ENCODE results near the gene SCRG1.

The SCRG1 gene

DNA sequence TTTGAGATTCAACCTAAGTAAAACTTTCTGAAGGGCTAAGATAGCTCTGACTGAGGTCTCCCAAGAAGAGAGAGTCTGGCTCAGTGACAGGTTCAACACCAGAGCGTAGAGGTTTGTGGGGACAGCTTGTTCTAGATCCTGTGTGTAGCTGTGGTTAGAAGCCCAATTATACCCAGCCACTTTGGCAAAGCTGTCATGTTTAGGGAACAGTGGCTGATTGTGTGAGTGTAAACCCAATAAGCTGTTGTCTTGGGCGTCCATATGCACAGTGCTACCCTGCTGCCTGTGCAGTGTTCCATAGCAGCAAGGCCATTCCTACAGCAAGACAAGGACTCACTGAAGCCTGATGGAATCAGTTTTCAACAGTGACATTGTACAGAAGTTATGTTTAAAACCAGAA, 11.2 kb upstream of the SCRG1 start:
- FAIRE-seq = no peak

DNA sequence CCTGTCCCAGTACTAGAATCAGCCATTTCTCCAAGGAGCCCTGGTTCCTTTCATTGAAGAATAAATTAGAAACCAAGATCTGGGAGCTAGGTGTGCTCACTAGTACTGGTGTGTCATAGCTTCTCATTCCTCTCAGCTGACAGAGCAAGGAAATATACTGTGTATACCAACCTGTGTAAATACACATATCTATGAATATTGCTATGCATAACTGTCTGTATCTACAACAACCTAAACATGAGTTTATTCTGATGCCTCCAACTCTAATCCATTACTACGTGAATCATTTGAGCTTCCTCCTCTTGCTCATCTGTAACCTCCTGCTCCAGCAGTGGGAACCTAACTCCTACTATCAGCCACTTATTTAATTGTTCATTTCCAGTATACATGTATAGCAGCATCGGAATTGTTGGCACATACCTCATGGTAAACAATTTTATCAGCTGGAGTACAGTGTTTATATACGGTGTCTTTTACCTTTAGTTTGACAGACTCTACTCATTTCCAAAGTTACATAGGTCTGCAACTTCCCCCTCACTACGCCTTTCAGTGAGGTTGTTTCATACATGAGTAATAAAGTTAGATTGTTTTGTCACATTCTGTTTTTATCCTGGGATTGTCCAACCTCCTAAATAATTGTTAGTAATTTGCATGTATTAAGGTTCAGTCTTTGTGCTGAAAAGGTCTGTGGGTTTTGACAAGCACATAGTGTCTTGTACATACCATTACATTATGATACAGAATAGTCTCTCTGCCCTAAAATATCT, 7.1 kb upstream of the SCRG1 start:
- FAIRE-seq = no peak

GRCh38 chr4:173404296-173404865, 5.5 kb upstream of the SCRG1 start:
- FAIRE-seq = no peak

DNA sequence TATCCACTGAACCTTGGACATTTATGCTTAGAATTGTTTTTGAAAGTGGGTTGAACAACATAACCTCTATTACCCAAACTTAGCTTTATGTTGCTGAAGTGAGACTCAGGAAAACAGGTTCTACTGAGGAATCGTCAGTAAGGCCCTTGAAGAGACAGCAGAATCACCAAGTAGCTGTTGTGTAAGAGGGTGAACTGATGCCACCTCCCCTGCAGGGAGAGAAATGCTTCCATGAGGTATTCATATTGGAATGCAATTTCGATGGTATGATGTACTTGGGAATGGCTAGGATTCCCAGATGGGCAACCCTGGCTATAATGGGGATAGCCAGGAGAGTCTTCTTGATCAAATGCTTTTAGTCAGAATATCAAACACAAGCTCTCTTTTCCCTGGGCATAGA, 4.1 kb upstream of the SCRG1 start:
- FAIRE-seq = no peak

DNA sequence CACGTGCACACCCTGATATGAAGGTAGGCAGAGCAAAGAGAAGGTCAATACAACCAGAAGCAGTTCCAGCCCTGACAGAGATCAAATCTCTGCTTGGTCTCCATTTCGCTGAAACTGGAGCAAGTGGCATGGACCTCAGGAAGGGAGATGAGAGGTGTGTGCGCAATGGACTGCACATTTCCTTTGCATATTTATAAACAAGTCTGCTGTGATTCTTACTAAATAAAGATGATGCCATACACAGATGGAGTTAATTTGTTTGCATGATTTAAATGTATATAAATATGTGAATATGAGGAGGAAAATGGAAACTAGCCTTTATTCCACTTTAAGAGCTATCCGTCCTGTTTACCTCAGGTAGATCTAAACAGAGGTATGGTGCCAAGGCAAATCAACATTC, 2.1 kb upstream of the SCRG1 start:
- FAIRE-seq = no peak

- no peak for FAIRE-seq
Observed at GRCh38 chr4:173398220-173398619, 696 bp downstream of the SCRG1 start.

DNA sequence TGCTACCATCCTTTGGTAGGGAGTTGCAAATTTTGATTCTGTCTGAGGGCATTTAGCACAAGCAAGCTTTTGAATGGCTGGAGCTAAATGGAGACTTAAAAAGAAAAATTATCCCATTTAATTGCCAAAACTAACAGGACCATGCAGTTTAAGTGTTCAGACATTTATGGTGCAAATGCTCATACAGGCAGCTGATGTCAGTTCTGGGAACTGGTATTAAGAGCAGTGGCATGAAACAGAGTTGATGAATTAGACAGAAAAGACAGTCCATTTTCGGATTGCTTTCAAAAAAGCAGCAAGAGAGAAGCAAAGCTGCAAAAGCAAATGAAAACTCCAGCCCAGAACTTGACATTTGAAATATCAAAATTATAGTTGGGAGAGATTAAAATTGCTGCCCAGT, 1.3 kb downstream of the SCRG1 start:
- no peak for FAIRE-seq

DNA sequence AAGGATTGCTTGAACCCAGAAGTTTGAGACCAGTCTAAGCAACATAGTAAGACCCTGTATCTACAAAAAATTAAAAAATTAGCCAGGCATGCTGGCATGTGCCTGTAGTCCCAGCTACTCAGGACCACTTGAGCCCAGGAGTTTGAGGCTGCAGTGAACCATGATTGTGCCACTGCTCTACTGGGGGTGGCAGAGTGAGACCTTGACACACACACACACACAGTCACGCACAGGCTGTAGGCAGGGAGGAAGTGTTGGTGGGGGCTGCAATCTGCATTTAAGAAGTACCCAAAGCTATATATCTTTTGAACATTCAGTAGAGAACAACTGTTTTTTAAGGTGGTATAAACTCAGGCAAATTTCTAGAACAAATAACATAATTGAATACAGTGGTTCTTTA, 7.2 kb downstream of the SCRG1 start:
- no peak for FAIRE-seq

DNA sequence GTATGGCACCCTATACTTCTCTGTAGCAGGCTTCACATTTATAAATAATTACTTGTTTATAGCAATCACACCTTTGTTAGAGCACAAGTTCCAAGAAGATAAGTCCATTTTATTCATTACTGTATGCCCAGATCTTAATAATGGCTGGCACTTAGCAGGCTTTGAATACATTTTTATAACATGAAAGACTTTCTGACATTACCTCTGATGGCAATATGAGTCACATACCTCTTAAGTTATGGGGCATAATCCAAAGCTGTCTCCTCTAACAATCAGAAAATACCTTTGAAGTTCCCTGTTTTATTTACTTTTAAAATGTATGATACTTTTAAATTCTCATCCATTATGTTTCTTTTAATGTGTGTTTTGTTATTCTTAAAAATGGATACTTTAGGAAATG, 12.2 kb downstream of the SCRG1 start:
- no peak for FAIRE-seq

DNA sequence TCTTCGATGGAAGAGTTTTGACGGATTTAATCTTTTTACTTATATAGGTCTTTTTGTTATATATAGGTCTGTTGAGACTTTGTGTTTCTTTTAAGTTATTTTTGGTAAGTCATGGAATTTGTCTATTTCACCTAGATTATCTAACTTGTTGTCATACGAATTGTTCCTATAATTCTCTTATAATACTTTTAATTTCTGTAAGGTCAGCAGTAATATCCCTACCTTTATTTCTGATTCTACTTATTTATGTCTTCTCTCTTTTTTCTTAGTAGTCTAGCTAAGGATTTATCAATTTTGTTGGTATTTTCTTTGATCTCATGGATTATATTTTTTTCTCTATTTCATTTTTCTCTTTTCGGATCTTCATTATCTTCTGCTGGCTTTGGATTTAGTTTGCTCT, 16.6 kb downstream of the SCRG1 start:
- no peak for FAIRE-seq

GRCh38 chr4:173381610-173382009, 17.3 kb downstream of the SCRG1 start:
- no peak for FAIRE-seq

- no peak for FAIRE-seq
Observed at GRCh38 chr4:173380987-173381386, 17.9 kb downstream of the SCRG1 start.

DNA sequence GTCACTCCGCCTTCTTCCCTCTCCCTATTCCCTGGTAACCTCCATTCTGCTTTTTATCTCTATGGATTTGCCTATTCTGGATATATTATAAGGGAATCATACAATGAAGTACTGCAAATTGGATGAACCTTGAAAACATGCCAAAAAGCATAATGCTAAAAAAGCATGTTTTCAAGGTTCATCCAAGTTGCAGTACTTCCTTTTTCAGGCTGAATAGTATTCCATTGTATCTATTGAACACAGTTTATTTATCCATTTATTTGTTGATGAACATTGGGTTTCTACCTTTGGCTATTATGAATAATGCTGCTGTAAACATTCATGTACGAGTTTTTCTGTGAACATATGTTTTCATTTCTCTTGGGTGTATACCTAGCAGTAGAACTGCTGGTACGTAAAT, 19.0 kb downstream of the SCRG1 start:
- no peak for FAIRE-seq

DNA sequence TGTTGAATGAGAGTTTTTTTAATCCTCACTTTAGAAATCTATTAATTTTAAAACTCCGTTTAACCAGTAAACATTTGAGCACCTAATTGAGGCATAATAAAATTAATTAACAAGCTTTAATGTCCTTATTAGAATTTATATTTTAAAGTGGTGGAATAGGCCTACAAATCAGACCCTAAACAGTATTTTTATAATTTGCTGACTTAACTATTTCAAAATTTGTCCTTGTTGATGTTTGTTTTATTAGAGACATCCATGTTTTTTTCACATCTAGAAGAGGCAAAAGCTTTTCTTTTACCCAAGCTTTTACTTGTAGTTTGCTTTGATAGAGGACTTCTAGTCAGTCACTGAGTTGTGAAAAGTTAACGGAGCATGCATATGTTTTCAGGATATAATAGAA, 24.3 kb downstream of the SCRG1 start:
- FAIRE-seq = no peak

DNA sequence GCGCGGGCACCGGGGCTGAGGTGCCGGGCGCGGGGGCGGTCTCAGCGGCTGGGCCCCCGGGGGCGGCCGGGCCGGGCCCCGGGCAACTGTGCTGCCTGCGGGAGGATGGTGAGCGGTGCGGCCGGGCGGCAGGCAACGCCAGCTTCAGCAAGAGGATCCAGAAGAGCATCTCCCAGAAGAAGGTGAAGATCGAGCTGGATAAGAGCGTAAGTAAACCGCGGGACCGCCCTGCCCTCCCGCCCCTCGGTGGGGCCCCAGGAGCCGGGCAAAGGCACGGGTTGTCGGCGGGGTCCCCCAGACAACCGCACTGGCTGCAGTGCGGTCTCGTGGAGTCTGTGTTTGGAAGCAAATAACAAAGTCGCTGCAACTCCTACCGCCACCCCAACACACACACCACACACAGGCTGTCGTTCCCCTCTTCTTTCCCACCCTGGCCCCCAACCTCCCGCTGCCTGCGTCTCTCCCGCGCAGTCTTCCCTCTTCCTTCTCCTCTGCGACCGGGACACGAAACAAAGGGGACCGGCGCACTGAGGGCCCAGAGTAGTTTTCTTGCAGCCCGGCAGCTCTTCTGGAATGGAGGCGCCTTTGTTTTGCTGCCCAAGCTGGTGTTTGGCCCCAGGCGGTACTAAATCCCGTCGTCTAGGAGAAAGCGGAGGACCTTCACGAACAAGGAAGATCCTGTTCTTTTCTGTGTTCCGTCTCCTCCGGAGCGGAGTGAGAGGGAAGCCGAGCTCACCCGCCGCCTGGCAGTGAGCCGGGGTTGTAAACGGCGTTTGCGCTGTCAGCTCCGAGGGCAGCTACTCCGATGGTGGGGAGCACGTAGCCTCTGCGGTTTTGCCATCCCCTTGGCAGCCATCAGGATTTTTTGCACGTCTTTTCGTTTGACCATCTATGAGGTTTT, 27.4 kb downstream of the SCRG1 start:
- no peak for FAIRE-seq

DNA sequence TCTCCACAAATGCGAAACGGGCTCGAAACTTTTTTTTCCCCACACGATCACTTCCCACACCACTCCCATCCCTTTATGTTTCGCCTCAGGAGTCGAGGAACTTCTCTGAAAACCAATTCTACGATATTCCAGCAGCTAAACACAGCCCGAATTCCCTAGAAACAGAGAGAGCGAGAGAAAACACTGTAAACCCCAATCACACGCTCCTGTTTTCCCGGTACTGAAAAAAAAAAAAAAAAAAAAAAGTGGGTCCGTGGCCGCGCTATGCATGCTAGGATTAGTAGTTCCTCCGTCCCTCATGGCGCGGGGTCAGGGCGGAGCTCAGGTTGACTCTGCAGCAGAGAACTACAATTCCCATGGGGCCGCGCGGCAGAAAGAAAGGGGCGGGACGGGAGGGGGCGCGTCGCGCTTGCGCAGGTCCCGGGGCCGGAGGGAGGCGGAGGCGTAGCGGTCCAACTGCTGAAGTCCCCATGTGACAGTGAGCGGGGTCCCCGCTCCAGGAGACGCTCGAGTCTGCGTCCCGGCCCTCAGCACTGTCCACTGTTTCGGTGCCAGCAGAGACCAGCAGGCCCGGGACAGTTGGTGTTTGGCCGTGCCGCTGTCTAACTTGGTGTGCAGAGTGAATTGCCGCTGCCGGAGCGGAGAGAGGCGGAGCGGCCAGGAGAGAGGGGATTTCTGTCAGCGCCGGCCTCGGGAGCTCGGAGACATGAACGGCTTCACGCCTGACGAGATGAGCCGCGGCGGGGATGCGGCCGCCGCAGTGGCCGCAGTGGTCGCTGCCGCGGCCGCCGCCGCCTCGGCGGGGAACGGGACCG, 28.2 kb downstream of the SCRG1 start, which contains the start of gene SAP30:
Gene SAP30 (plus strand): TSS at position 478 of the 815 bp plus-strand sequence. CDS start 229 bp downstream, at position 707.
- peak; percentile 92 for FAIRE-seq

- no peak for FAIRE-seq
Observed at GRCh38 chr4:173370130-173370476, 28.8 kb downstream of the SCRG1 start.

DNA sequence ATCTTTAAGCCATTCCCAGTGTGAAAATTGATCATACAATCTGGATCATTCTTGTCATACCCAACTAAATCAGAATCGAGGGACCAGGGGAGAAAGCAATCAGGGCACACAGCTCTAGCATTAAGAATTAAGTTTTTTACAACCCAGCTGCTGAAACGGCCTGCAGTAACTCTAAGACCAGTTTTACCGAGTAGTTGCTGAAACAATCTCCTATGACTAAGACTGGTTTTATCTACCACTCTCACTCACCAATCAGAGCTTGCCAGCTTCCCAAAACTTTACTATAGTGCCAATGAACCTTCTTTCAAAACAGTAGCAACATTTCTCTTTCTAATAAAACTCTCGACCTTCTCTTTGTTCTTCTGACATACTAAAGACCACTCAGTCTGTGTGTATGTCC, 31.0 kb downstream of the SCRG1 start:
- no peak for FAIRE-seq

DNA sequence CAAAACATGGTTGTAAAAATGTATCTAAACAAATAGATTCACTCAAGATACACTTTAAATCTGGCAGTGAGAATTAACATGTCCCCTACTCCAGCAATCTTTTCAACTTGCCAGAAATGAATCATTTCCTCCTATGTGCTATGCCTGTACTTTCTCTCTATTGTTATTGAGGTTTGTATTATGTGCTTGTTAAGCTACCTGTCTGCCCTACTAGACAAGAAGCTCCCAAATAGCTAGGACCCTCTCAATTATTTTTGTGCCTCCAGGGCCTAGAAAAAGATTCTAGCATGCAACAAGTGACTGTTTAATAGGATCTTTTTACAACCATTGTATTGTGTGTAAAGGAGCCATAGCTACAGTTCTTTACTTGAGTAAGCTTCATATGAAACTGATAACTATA, 31.6 kb downstream of the SCRG1 start:
- FAIRE-seq = no peak

- no peak for FAIRE-seq
Observed at GRCh38 chr4:173365359-173365996, 33.4 kb downstream of the SCRG1 start.

GRCh38 chr4:173362666-173363065, 36.2 kb downstream of the SCRG1 start:
- FAIRE-seq = no peak

DNA sequence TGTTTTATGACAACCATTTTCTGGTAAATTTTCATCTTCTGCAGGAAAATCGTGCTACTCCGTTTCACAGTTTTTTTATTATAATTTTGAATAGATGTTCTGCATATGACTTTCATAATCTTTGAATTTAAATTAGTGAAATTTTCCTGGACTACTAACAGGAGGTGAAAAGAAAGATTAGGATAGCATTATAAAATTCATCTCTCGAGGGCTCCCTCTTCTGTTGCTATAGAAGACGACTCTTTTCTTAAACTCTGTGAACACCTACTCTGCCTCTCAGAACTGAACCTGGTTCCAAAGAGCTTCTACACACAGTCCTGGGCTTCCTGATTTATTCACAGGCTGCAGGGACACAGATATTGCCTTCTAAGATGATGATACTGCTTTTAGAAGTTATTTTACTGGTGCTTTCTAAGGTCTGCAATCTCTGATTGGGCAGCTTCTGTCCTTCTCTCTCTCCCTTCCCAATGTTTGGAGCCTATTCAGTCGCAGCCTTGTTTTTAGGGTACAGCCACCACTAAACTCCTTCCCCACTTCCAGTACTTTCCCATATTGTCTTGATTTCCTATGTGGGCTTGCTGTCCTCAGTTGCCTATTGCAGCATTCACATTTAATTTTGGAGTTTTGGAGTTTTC, 38.2 kb downstream of the SCRG1 start:
- FAIRE-seq = peak; percentile 76
